ENCODE data around the gene LRIG1. TPM values are rescaled to one million over a fixed set of nuclear protein-coding genes. Genes with fewer than 3 reads are reported as not detected.

Gene LRIG1
- total and polyA plus RNA-seq, 2 of the 8 experiments (the other 6 are each of a cell fraction or from before 2014, with no cell fraction given), result 78.1 to 88.7 TPM

DNA sequence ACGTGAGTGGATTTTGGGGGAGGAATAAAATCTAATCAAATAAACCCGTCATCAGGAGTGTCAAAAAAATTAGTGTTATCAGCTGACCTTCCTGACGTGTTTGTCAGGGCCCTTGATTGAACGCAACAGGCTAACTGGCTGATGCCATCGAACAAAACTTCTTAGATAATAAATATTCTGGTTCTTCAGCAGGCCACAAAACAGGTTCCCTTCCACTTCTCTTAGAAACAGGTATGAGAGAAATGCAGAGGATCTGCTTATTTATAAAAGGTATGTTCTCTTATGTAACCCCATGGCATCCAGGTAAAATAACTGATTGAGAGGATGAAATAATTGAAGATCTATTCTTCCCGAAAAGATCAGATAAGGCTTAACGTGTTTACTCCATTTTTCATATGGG, 7.6 kb upstream of the LRIG1 start (continued):
- no peak for TF ChIP-seq MAFK (IDR thresholded peaks at IDR 0.05; ENCODE audit: low read depth, low read length)
- no peak for TF ChIP-seq KDM4A (IDR thresholded peaks at IDR 0.05; ENCODE audit: low read depth, low read length, severe bottlenecking)
- no peak for TF ChIP-seq BCL11A (IDR thresholded peaks at IDR 0.05; ENCODE audit: low read depth in 2 of 2, low read length in 2 of 2)
- TF ChIP-seq GTF2F1 (IDR thresholded peaks at IDR 0.05; ENCODE audit: borderline replicate concordance, low read depth, low read length), result no peak
- TF ChIP-seq RAD21 (IDR thresholded peaks at IDR 0.05 in 1 of 2, conservative IDR thresholded peaks at IDR 0.05 in 1 of 2; ENCODE audit: low read depth in 2 of 2, low read length in 2 of 2), result no peak
